GM19467 (cell line): ENCODE data around the gene CAMK2G.
"Not testable (repeated sequence)": the region's sequence is repeated elsewhere in the genome, so short reads cannot be mapped to it uniquely, and the experiment has no call there.

Source experiments
- ATAC-seq: cut with Tn5 transposase; IDR thresholded peaks from one replicate; pipeline ENCODE4 v1.9.1; 2021; ENCODE audit warnings: mild to moderate bottlenecking, moderate library complexity; ENCODE audit not compliant: unreplicated experiment

The CAMK2G gene

DNA sequence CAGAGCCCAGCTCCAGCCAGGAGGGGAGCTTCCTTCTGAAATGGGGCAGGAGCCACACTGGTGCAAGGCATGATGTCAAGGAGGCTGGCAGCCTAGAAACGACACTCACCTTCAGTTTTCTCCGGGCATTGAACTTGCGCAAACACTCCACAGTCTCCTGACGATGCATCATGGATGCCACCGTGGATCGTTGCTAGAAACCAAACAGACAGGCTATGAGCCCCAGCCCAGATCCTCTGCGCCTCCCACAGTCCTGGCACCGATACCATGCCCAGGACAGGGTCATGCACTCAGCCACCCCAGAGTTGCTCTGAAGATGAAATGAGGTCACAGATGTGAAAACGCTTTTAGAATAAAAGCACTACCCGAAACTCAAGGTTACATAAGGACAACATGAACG lies 32.0 kb downstream of the CAMK2G start:
- ATAC-seq, result no peak

- no peak for ATAC-seq
These were observed 32.6 kb downstream of the CAMK2G start for GRCh38 chr10:73841526-73842285.

DNA sequence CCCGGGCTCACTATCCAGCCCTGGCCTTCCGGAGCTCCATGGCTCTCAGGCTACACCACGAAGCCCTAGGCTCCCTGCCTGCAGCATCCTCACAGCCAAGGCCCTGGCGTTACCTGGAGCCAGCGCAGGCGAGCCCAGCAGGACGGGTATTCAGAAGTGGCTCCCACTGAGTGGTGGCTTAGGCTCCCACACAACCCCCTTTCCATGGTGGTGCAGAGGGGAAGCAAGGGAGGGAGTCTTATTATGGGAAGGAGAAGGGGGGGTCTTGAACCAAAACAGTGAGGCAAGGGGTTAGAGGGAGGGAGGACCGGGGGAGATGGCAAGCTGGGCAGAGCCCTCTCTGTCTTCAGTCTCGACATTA lies 33.3 kb downstream of the CAMK2G start:
- no peak for ATAC-seq

- no peak for ATAC-seq
These were observed 33.8 kb downstream of the CAMK2G start for GRCh38 chr10:73840403-73841060.

GRCh38 chr10:73840056-73840402 lies 34.3 kb downstream of the CAMK2G start:
- no peak for ATAC-seq

- no peak for ATAC-seq
These were observed 34.9 kb downstream of the CAMK2G start for GRCh38 chr10:73839276-73839966.

- ATAC-seq, result no peak
These were observed 35.5 kb downstream of the CAMK2G start for GRCh38 chr10:73838827-73839226.

DNA sequence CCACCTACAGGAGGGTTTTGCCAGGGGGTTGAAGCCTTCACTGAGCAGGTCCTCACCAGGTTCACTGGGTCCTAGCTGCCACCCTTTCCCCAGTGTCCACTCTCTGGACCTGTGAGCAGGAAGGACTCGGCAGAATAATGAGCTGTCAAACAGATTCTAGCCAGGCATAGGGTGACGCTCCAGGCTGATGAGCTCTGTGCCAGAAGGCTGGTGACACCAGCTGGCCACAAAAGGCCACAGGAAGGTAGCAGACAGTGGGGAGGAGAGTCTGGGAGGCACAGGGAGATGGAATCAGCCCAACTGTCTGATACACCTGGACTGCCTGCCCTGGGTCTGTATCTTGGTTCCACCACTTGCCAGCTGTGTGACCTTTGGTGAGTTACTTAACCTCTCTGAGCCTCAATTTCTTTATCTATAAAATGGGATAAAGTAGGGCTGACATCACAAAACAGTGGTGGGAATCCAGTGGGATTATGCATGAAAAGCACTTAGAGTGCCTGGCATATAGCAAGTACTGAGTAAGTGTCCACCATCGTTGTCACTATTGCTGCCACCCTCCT lies 36.3 kb downstream of the CAMK2G start:
- no peak for ATAC-seq

DNA sequence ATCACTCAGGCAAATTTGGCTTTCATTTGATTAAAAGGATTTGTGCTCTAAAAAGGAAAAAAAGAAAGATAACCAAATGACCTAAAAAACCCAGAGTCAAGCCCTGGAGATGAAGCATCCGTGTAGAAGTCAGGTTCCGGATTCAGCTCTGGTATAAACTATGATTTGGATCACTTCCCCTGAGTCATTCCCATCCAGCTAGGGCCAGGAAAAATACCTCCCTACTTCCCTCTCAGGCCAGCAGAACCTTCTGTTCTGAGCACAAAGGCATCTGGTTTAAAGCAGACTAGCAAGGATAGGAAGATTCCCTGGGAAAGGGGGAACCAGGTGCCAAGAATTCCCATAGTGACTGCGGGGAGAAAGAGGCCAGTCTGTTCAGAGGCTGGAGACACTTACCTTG lies 37.3 kb downstream of the CAMK2G start:
- no peak for ATAC-seq

GRCh38 chr10:73836427-73836980 lies 37.9 kb downstream of the CAMK2G start:
- no peak for ATAC-seq

- ATAC-seq, result not testable (repeated sequence)
These were observed 45.3 kb downstream of the CAMK2G start for GRCh38 chr10:73829090-73829489.

GRCh38 chr10:73828161-73828560 lies 46.2 kb downstream of the CAMK2G start:
- no peak for ATAC-seq

GRCh38 chr10:73827346-73828089 lies 46.8 kb downstream of the CAMK2G start:
- no peak for ATAC-seq

- ATAC-seq, result no peak
These were observed 50.1 kb downstream of the CAMK2G start for GRCh38 chr10:73824146-73824725.

GRCh38 chr10:73823391-73823790 lies 51.0 kb downstream of the CAMK2G start:
- no peak for ATAC-seq

- no peak for ATAC-seq
These were observed 54.8 kb downstream of the CAMK2G start for GRCh38 chr10:73819513-73820093.

- no peak for ATAC-seq
These were observed 55.3 kb downstream of the CAMK2G start for GRCh38 chr10:73819081-73819480.

DNA sequence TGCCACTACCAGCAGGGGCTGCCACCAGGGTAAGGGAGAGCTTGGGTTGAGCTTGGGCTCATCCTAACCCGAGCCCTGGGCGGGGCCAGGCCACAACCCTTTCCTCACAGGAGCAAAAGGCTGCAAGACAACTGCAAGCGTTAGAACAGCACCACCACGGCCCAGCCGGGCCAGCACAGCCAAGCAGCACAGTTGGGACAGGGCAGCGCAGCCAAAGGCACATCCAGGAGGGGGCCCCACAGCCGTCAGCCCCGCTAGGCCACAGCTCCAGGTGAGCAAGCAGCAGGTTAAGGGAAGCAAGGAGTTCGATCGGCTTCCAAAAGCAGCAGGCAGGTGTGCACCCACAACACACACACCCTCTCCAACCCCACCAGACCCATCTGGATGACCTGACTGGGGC lies 56.0 kb downstream of the CAMK2G start:
- no peak for ATAC-seq

GRCh38 chr10:73817826-73818225 lies 56.5 kb downstream of the CAMK2G start:
- ATAC-seq, result no peak
